ENCODE data around the gene DPPA2. TPM values are rescaled to one million over a fixed set of nuclear protein-coding genes. Genes with fewer than 3 reads are reported as not detected.

DPPA2 gene
- total RNA-seq, 4 donors from 2014 or later, result not detected

GRCh38 chr3:109334572-109334971, 18.3 kb upstream of the DPPA2 start:
- H3K4me1 ChIP-seq, result no peaks in the 10 kb centered on the region
- H3K4me3 ChIP-seq, result no peak overlapping the region
- WGBS, result 87% methylated on average over 1 of the region's 1 CpG
- no peaks in the 10 kb centered on the region for H3K9me3 ChIP-seq
- H3K27ac ChIP-seq, result no peak overlapping the region
- peaks cover 16% of the 10 kb centered on the region for H3K27me3 ChIP-seq
- DNase-seq (ENCODE audit: low spot score in 2 of 2), result no peak
- H3K36me3 ChIP-seq, result no peaks in the 10 kb centered on the region
- TF ChIP-seq POLR2AphosphoS5 (IDR thresholded peaks at IDR 0.05) (no peak), EP300 (IDR thresholded peaks at IDR 0.05) (no peak), CTCF (IDR thresholded peaks at IDR 0.05) (no peak), POLR2A (IDR thresholded peaks at IDR 0.05) (no peak)

- no peak for DNase-seq (ENCODE audit: low spot score in 2 of 2)
- WGBS, result 84% methylated on average over 5 of the region's 5 CpGs
- Histone ChIP-seq H3K27ac (no peak overlapping the region), H3K4me1 (no peaks in the 10 kb centered on the region), H3K27me3 (peaks cover 9% of the 10 kb centered on the region), H3K36me3 (no peaks in the 10 kb centered on the region), H3K9me3 (no peaks in the 10 kb centered on the region), H3K4me3 (no peak overlapping the region)
- TF ChIP-seq CTCF (IDR thresholded peaks at IDR 0.05) (no peak), EP300 (IDR thresholded peaks at IDR 0.05) (no peak), POLR2A (IDR thresholded peaks at IDR 0.05) (no peak), POLR2AphosphoS5 (IDR thresholded peaks at IDR 0.05) (no peak)
Measured at GRCh38 chr3:109331692-109332091, 15.4 kb upstream of the DPPA2 start.

GRCh38 chr3:109330405-109330804, 14.1 kb upstream of the DPPA2 start:
- 80% methylated on average over 7 of the region's 7 CpGs for WGBS

GRCh38 chr3:109328202-109328601, 11.9 kb upstream of the DPPA2 start:
- Histone ChIP-seq H3K9me3 (no peaks in the 10 kb centered on the region), H3K4me1 (no peaks in the 10 kb centered on the region), H3K27ac (no peak overlapping the region), H3K4me3 (no peak overlapping the region), H3K27me3 (no peaks in the 10 kb centered on the region), H3K36me3 (no peaks in the 10 kb centered on the region)
- TF ChIP-seq CTCF (IDR thresholded peaks at IDR 0.05) (no peak), POLR2A (IDR thresholded peaks at IDR 0.05) (no peak), EP300 (IDR thresholded peaks at IDR 0.05) (no peak), POLR2AphosphoS5 (IDR thresholded peaks at IDR 0.05) (no peak)
- 74% methylated on average over 3 of the region's 3 CpGs for WGBS
- DNase-seq (ENCODE audit: low spot score in 2 of 2), result no peak

More at GRCh38 chr3:109330405-109330804, 14.1 kb upstream of the DPPA2 start:
- Histone ChIP-seq H3K27ac (no peak overlapping the region), H3K4me3 (no peak overlapping the region), H3K9me3 (no peaks in the 10 kb centered on the region), H3K36me3 (no peaks in the 10 kb centered on the region), H3K4me1 (no peaks in the 10 kb centered on the region), H3K27me3 (peaks cover 2% of the 10 kb centered on the region)
- DNase-seq (ENCODE audit: low spot score in 2 of 2), result no peak
- TF ChIP-seq CTCF (IDR thresholded peaks at IDR 0.05) (no peak), POLR2A (IDR thresholded peaks at IDR 0.05) (no peak), EP300 (IDR thresholded peaks at IDR 0.05) (no peak), POLR2AphosphoS5 (IDR thresholded peaks at IDR 0.05) (no peak)

- Histone ChIP-seq H3K36me3 (no peaks in the 10 kb centered on the region), H3K4me1 (no peaks in the 10 kb centered on the region), H3K9me3 (no peaks in the 10 kb centered on the region), H3K27me3 (no peaks in the 10 kb centered on the region), H3K4me3 (no peak overlapping the region), H3K27ac (no peak overlapping the region)
- DNase-seq (ENCODE audit: low spot score in 2 of 2), result no peak
- 58% methylated on average over 3 of the region's 3 CpGs for WGBS
- TF ChIP-seq POLR2A (IDR thresholded peaks at IDR 0.05) (no peak), EP300 (IDR thresholded peaks at IDR 0.05) (no peak), CTCF (IDR thresholded peaks at IDR 0.05) (no peak), POLR2AphosphoS5 (IDR thresholded peaks at IDR 0.05) (no peak)
Measured at GRCh38 chr3:109325657-109326056, 9.3 kb upstream of the DPPA2 start.

All from suprapubic skin (tissue), 4 donors.